GM12878 (cell line): ENCODE measurements around the gene NCAN. TPM values are rescaled to one million over a fixed set of nuclear protein-coding genes. Genes with fewer than 3 reads are reported as not detected.

Experiments
- FOS ChIP-seq: IDR thresholded peaks from 3 replicates; pipeline ENCODE4 v1.6.1; 2011; ENCODE audit warnings: borderline replicate concordance; ENCODE audit not compliant: insufficient read length; ENCODE audit errors: extremely low read depth
- HDAC6 ChIP-seq: fragments of 200-600 bp; sonication (generic); IDR thresholded peaks from one replicate; pipeline ENCODE4 v1.8.0; 2017; ENCODE audit warnings: antibody characterized with exemption; ENCODE audit not compliant: unreplicated experiment
- JUND ChIP-seq: IDR thresholded peaks from 2 replicates; pipeline ENCODE4 v1.6.1; 2012; ENCODE audit warnings: low read depth, mild to moderate bottlenecking, low read length, improper control_type of control experiment, moderate library complexity
- NFIC ChIP-seq: IDR thresholded peaks from 2 replicates; pipeline ENCODE4 v1.6.1; 2012; ENCODE audit warnings: low read depth, mild to moderate bottlenecking, inconsistent platforms, low read length, moderate library complexity
- NR2F1 ChIP-seq: fragments of 450-650 bp; conservative IDR thresholded peaks from 2 replicates; pipeline ENCODE4 v1.6.1; 2017; ENCODE audit warnings: mild to moderate bottlenecking
- ZNF207 ChIP-seq: fragments of 450-650 bp; IDR thresholded peaks from 2 replicates; pipeline ENCODE4 v1.6.1; 2014; ENCODE audit warnings: antibody characterized with exemption, mild to moderate bottlenecking, borderline replicate concordance
- polyA plus RNA-seq, 11 experiments: library from polyadenylated mRNA; depleted of rRNA in 4 of 11; unstranded in 6 of 11; stranded (reverse) in 5 of 11; fragments of >200 nt; fragmentation: Nextera tagmentation in 4 of 11; fragmentation: Illumina TruSeq in 1 of 11; extraction: Ambion mirVana in 4 of 11; extraction: Trizol in 1 of 11; gene quantifications; 1 replicate in 1 of 11; 2 replicates in 10 of 11; pipeline versions ENCODE4 v1.2.1 to v1.2.3, GENCODE V29; 2011 to 2016; ENCODE audit warnings: inconsistent platforms in 2 of 11, missing spikeins in 2 of 11, low read depth in 1 of 11
- total RNA-seq, 4 experiments: library from RNA; depleted of rRNA in 3 of 4; stranded (reverse); fragments of >200 nt in 3 of 4; fragmentation: Illumina TruSeq in 1 of 4; extraction: Trizol in 1 of 4; gene quantifications; 2 replicates each; pipeline versions ENCODE4 v1.2.1 to v1.2.3, GENCODE V29; 2013 to 2021
- TF ChIP-seq, protein P1 (sequence below): fragments of 450-650 bp; IDR thresholded peaks from 2 replicates; pipeline ENCODE4 v1.6.1; 2017; ENCODE audit warnings: antibody characterized with exemption, mild to moderate bottlenecking, moderate library complexity
- TF ChIP-seq, protein P2 (sequence below): IDR thresholded peaks from 2 replicates; pipeline ENCODE4 v1.6.1; 2011; ENCODE audit warnings: mild to moderate bottlenecking, low read depth, low read length, moderate library complexity; ENCODE audit not compliant: insufficient replicate concordance

The NCAN gene
- total and polyA plus RNA-seq, 10 of the 15 experiments (the other 5 are each of a cell fraction or from before 2014, with no cell fraction given), result 0.02 to 0.34 (median 0.12) TPM; not detected in 1

DNA sequence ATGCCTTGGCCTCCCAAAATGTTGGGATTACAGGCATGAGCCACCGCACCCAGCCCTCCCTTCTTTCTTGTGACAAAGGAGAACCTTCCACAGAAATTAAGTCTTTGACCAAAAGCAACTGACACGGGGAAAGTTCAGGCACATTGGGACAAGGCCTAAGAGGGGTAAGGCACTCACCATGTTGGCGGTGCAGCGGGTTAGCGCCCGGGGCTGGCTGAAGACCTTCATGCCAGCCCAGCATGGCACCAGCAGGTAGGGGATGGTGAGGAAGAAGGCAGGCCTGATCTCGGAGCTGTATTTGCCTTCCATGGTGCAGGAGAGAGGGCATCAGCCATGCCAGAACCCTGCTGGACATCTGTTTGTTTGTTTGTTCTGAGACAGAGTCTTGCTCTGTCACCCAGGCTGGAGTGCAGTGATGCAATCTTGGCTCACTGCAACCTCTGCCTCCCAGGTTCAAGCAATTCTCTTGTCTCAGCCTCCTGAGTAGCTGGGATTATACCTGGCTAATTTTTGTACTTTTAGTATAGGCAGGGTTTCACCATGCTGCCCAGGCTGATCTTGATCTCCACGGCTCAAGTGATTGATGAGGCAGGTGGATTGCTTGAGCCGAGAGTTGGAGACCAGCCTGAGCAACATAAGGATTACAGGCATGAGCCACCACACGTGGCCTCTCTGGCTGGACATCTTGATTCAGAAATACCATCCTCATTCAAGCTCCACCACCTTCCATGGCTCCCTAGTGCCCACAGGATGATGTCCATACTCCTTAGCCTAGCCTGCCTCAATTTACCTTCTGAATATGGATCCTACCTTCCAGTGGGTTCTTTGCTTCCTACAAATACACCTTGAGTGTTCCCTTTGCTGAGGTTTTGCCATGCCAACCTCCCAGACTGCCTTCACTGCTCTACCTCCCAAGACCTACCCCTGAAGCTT, 57.0 kb downstream of the NCAN start (continued):
- TF ChIP-seq, protein P1, sequence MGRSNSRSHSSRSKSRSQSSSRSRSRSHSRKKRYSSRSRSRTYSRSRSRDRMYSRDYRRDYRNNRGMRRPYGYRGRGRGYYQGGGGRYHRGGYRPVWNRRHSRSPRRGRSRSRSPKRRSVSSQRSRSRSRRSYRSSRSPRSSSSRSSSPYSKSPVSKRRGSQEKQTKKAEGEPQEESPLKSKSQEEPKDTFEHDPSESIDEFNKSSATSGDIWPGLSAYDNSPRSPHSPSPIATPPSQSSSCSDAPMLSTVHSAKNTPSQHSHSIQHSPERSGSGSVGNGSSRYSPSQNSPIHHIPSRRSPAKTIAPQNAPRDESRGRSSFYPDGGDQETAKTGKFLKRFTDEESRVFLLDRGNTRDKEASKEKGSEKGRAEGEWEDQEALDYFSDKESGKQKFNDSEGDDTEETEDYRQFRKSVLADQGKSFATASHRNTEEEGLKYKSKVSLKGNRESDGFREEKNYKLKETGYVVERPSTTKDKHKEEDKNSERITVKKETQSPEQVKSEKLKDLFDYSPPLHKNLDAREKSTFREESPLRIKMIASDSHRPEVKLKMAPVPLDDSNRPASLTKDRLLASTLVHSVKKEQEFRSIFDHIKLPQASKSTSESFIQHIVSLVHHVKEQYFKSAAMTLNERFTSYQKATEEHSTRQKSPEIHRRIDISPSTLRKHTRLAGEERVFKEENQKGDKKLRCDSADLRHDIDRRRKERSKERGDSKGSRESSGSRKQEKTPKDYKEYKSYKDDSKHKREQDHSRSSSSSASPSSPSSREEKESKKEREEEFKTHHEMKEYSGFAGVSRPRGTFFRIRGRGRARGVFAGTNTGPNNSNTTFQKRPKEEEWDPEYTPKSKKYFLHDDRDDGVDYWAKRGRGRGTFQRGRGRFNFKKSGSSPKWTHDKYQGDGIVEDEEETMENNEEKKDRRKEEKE, result no peak
- TF ChIP-seq ZNF207 (no peak), JUND (no peak), HDAC6 (no peak), NR2F1 (no peak), NFIC (no peak), FOS (no peak)
- TF ChIP-seq, protein P2, sequence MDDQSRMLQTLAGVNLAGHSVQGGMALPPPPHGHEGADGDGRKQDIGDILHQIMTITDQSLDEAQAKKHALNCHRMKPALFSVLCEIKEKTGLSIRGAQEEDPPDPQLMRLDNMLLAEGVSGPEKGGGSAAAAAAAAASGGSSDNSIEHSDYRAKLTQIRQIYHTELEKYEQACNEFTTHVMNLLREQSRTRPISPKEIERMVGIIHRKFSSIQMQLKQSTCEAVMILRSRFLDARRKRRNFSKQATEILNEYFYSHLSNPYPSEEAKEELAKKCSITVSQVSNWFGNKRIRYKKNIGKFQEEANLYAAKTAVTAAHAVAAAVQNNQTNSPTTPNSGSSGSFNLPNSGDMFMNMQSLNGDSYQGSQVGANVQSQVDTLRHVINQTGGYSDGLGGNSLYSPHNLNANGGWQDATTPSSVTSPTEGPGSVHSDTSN, result no peak
